NOMO-1 treated with DMSO at 0.1 percent for 48 hours (cell line): Measurements from ENCODE around the gene NDUFS1.
"Not testable (repeated sequence)": the region's sequence is repeated elsewhere in the genome, so short reads cannot be mapped to it uniquely, and the experiment has no call there.

Source experiments
- DNase-seq: peaks from one replicate; lab custom pipeline; 2025; ENCODE audit not compliant: unreplicated experiment; lab: John Stamatoyannopoulos, UW

Gene NDUFS1

DNA sequence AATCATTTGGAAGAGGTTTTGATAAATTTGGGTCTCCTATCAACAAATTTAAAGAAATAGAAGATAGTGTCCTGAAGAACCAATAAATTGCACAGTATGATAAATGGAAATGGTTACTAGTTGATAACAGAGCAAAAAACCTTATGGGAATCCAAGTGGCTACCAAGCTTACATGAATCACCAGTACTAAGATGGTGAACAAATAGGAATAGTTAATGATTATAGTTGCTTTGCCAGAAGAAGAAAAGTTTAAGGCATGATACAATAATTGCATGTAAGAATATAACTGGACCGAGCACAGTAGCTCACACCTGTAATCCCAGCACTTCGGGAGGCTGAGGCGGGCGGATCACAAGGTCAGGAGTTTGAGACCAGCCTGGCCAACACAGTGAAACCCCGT lies 53.7 kb downstream of the NDUFS1 start:
- no peak for DNase-seq

DNA sequence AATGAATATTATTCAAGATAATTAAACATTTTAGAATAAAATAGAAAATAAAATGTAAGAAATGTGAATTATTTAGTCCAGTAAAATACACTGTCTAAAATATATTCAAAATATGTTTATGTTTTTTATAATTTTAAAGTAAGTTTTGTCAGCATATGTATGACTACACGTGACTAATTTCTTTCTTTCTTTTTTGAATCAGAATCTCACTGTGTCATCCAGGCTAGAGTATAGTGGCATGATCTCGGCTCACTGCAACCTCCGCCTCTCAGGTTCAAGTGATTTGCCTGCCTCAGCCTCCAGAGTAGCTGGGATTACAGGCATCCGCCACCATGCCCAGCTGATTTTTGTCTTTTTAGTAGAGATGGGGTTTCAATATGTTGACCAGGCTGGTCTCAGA lies 54.2 kb downstream of the NDUFS1 start:
- no peak for DNase-seq

DNA sequence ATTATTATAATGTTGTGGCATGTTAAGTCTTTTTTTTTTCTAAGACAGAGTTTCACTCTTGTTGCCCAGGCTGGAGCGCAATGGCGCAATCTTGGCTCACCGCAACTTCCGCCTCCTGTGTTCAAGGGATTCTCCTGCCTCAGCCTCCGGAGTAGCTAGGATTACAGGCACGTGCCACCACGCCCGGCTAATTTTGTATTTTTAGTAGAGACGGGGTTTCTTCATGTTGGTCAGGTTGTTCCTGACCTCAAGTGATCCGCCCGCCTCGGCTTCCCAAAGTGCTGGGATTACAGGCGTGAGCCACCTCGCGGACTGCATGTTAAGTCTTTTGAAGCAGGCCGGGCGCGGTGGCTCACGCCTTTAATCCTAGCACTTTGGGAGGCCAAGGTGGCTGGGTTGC lies 60.4 kb downstream of the NDUFS1 start:
- peak; percentile 51 for DNase-seq

DNA sequence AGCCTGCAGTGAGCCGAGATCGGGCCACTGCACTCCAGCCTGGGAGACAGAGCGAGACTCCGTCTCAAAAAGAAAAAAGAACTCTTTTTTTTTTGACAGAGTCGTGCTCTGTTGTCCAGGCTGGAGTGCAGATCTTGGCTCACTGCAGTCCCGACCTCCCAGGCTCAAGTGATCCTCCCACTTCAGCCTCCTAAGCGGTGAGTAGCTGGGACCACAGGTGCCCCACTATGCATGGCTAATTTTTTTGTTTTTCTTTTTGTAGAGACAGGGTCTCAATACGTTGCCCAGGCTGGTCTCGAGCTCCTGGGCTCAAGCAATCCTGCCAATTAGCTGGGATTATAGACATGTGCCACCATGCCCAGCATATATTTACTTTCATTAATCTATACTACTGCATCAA lies 60.8 kb downstream of the NDUFS1 start:
- no peak for DNase-seq

DNA sequence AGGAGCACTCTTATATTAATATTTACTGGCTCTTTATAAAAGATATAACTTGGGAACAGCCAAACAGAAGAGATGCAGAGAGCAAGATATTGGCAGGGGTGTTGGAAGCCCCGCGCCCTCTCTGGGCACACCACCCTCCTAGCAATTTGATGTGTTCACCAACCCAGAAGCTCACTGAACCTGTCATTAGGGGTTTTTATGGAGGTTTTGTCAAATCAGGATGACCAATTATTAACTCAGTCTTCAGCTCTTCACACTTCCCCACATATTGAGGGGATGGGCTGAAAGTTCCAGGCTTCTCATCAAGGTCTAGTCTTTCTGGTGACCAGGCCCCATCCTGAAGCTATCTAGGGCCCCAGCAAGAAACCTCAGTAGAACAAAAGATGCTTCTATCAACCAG lies 62.4 kb downstream of the NDUFS1 start:
- no peak for DNase-seq

DNA sequence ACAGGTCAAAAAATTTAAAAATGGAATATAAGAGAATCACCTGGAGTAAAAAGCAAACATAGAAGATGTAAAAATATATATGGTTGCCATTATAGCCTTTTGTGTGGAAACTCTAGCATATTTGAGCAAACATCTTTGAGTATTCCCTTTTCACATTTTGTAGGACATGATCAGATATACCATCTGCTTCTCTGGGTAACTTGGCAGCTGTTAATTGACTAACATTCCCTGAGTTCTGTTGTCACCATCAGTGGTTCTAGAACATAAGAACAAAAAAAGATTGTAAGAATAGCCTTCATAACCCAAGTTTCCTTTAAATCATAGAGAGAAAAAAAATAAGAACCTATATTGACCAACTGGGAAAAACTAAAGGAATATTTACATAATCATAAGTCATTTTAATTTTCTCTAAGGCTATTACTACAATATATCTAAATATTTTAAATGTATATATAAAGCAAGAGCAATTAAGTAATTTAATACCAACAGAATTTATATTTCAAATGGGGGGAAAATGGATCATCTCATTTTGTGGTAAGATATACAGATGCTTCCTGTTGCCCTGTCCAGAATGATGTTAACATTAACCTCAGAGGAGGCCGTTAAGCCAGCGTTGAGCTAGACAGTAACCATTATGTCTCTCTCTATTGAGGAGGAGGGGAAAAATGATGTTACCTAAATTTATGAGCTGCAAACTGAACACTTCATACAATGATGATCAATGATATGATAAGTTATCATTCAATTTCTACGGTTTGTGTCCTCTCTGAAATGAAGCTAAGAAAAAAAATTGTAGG lies 63.5 kb downstream of the NDUFS1 start:
- DNase-seq = peak; percentile 74

DNA sequence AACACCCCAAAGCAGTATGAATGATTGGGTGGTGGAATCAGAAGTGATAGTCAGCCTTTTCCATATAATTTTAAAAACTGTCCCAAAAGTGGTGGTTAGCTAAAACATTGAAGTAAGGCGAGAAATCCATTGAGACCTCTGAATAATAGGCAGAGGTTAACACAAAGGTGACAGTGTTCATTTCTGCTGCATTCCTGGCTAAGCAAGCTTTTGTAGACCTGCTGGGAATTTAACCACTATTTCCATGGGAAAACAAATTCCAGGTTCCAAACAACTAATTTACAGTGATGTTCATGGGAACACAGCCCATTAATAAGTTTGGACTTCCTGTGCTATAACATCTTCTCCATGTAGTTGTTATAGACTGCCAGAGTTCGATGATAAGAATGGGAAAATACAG lies 66.9 kb downstream of the NDUFS1 start:
- DNase-seq = no peak

DNA sequence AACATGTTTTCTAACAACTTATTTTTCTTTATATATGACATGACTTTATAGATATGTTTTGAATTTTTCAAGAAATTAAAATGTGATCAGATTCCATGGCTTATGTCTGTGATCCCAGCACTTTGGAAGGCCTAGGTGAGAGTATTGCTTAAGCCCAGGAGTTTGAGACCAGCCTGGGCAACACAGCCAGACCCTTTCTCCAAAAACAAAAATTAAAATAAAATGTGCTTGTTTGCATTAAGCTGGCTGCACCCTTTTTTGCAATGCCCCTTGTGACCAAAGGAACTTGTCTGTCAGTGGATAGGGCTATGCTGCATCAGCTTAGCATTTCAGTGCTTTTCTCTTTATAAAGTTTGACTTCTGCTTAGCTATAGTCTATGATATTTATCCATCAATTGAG lies 71.0 kb downstream of the NDUFS1 start:
- DNase-seq = no peak

DNA sequence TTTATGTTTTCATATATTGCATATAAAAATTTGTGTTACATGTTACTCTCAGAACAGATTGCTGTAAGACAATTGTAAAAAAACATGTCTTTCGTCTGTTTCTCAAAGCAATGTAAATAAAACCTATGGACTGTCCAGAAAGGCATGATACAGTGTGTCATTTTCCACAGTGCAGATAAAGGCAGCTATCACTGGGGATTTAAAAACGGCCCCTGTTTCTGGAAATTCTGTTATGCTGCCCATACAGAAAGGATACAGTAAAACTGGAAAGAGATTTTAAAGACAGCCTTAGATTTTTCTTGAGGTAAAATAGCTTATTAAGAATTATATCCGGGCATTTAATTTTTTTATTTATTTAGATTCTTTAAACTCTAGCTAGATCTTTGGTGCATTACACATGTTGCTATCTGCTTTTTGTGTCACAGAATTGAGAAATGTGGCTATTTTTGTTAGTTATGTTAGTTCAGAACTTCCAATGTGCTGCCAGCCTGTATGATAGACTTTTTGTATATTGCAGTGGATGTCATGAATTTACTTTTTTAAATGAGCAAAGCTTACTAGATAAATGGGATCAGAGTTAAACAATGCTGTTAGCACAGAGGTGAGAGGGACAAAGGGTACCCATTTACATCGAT lies 72.4 kb downstream of the NDUFS1 start:
- peak; percentile 14 for DNase-seq

DNA sequence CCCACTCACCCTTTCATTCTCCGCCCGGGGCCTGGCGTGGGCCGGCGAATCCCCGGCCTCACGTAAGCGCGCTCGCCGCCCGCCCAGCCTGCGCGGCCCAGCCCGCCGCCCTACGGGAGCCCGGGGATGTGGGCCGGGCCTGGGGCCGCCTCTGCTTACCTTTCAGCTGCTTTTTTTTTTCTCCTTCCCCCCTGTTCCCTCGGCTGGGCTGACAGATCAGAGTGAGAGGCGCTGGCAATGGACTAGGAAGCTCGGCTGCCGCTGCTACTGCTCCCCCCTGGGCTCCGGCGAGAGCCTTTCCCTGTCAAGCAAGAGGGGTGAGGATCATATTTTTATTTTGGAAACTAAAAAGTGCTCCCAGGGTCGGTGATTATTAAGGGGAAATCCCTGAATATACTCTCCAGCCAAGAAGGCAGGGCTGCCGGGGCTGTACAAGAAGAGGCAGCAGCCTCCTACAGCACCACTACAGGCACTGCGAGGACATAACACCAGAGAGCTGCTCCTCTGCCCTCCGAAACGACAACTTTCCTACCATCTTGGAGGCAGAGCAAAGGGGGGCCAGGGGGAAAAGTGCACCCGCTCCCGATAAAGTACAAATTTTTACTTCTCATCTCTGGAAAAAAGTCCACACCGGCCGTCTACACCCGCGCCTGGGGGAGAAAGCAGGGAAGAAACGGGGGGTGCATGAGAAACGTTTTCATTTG lies 73.3 kb downstream of the NDUFS1 start, which contains the start of gene INO80D:
Gene INO80D (minus strand): TSS at position 433 of the 704 bp plus-strand sequence. CDS start 23,158 bp downstream, outside the sequence.
- DNase-seq = peak; percentile 86

DNA sequence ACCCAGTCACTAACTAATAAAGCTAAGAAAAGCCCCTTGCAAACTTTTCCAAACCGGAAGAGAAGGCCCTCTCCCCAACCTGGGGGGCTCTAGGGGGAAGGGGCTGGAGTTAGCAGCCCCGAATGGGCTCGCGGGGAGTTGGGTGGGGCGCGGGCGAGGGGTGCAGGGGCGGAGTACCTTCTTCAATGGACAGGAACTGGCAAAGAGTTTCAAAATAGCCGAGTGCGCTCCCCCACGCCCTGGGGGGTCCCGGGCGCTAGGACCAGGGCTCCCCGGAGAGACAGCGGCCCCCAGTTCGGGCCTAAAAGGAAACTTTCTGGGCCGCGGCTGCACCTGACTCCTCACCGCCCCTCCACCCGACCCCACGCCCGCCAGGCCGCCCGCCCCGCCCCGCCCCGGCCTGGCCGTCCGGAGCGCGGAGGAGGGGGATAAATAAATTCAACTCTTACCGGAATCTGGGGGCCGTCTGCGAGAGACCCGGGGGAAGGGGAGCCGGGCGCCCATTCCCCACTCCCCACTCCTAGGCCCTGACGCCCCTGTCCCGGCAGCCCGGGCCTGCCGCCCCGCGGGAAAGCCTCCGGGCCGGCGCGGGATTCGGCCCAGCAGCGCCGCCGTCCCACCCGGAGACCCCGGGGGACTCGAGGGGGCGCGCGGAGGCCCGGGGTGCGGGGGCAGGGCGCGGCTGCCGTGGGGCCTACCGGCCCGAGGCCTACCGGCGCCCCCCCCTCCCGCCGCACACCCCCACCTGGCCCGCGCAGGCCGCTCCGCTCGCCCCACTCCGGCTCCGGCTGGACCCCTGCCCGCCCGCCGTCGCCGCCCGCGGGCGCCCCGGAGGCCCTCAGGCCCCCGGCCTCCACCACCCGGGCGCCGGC lies 74.1 kb downstream of the NDUFS1 start:
- DNase-seq = peak; percentile 18

DNA sequence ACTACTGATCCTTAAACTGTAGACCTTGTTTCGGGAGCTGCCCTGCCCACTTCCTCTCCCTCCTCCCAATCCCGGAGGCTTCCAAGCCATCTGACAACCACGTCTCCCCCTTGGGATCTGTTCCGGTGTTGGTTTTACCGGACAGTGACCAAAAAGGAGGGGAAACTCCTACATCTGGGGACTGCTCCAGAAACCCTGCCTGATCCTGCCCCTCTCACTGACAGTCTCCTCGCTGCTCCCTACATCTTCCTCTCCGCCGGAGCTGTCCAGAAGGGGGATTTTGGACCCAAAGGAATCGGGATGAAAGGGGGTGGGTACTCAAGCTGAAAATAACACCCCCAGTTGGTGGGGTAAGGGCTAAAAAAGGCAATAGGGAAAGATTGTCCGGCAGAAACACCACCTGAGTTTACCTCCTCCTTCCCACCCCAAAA lies 74.8 kb downstream of the NDUFS1 start:
- DNase-seq = peak; percentile 18

DNA sequence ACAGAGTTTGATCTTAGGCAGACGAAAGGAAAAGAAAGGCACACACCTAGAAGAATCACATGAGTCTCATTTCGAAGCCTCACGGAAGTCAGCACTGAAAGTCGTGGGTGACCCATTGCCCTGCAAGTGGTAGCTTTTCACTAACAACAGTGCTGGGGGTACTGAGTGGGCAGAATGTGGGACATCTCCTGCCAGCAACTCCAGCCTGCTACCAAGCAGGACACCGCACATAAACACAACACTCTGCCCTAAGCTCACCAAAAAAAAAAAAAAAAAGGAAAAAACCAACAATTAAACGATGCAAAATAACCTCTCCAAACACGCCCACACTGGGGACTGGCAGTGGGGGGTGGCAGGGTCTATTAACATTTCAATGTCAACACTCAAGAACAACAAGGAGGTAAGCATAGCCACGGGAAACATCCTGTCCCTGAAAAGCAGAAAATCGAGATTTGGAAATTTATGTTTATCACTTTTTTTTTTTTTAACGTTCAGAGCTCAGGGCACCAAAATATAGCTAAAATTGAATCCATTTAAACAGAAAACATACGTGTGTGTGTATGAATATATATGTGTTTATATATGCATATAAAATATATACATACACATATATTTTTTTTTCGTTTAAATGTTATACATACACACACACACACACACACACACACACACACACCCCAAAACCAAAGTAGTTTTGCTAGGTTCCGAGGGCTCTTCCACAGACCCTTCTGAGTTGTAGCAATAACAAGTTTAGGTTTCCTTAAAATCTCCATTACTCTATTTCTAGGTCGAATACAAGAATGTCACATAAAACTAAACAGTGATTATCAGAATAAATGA lies 75.4 kb downstream of the NDUFS1 start:
- peak; percentile 14 for DNase-seq

DNA sequence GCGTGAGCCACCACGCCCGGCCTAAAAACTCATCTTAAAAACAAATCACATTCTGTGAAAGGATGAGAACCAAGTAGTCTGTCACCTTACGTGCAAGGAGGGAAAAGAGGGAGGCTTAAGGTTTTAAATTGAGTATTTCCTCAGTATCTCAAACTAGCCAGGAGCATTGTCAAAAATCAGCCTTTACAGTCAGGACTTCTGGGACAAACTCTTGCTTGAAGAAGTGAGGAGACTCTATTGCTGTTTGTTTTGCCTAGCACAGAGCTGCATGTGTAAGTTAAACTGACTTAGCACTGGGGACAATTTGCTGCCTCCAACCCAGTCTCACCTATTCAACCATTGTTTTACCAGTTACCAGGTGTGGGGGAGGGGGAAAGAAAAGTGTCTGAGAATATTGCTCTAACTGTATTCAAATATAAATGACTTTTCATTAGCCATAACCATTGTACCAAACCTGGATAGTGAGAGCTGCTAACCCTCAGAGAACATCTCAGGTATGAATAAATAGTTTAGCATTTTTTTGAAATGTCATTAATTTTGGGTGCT lies 76.9 kb downstream of the NDUFS1 start:
- DNase-seq = no peak

DNA sequence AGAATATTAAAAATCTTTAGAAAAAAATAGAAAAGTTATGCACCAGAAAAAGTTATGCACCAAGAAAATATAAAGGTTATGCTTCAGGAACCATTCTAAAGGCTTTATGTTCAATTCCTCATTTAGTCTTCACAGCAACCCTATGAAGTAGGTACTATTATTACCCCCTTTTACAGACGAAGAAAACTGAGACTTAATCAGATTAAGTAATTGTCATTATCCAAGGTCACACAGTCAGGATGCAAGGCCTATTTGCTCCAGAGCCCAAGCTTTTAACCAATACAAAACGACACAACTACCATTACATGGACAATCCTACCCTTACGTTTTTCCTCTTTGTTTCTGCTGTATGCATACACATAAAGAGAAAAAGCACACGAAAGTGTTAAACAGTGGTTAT lies 78.3 kb downstream of the NDUFS1 start:
- no peak for DNase-seq

DNA sequence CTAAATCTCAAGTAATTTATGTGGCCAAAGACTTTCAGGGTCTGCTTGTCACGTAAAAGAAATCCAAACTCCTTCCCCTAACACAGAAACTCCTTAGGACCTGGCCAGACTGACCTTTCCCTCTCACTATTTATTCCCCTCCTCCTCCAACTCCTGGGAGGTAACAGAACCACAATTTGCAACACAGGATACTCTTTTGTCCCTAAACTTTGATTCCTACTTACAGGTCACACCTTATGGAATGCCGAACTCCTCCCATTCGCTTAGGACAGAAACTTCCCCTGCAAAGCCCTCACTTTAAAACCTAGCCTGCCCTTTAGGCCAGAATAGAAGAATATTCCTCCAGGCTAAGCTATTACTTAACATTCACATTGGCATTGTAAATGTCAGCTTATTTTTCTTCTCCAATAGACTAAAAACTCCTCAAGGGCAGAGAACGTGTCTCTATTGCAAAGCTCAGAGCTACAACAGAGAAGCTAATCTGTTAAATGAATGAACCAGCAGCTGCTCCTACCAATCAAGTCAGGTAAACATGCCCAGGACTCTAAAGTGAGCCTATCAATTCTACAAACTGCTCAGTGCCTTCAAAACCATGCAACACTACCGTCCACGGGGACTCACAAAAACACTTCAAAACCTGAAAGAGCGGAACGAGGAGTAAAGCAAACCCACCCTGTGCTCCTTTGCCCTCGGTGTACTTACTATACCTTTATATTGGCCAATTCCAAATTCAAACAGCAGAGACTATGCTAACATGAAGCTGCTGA lies 79.4 kb downstream of the NDUFS1 start:
- no peak for DNase-seq

DNA sequence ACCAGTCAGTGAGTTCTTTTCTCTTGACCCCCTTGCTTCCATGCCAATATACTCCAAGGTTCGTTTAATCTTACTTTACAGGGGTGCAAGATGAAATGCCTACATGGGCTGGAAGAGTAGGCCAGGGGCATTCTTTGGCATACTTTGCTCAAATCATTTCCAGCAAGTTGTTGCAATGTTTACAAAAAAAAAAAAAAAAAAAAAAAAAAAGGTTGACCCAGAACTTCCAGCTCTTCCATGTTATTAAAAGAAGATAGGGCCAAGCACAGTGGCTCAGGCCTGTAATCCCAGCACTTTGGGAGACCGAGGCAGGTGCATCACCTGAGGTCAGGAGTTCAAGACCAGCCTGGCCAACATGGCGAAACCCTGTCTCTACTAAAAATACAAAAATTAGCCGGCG lies 81.4 kb downstream of the NDUFS1 start:
- DNase-seq = not testable (repeated sequence)

DNA sequence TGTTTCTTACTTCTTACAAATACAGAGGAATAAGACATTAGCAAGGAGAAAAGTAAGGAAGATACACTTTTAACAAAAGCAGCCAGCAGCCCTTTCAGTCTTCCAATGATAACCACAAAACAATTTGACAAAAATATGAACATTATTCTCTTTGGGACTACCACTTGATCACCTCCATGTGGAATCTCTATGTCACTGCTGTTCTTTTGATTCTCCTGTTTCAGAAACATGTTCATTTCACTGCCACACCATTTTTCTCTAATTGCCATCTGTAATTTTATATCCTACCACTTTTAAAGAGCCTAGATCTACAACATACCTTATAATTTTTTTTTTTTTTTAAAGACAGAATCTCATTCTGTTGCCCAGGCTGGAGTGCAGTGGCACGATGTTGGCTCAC lies 84.1 kb downstream of the NDUFS1 start:
- DNase-seq = no peak

DNA sequence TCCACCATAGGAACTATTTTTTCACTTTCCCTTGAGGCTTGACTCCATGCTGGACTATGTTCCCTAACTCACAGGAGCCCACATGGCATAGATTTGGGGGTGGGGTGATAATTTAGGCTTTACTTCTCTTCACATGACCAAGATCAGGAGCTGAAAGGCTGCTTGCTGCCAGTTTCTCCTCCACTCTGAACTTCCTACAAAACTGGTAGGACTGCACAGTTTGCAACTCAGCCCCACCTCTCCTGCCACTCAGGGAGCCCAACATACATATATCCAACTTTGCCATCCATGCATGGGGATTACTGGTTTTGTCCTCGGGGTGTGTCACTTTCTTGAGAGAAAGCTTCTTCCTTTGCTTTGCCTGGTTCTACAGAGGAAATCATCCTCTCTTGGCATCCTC lies 87.4 kb downstream of the NDUFS1 start:
- no peak for DNase-seq
